IPS DF 6.9 (cell line): Measurements from ENCODE around the gene PEAR1.

ENCODE experiments used
- DNase-seq: peaks from one replicate; pipeline ENCODE4 v3.0.0-alpha.2; 2013; ENCODE audit warnings: low read depth, low spot score
- H3K27ac ChIP-seq: one replicate; pipeline ENCODE4 v1.5.1; 2013; ENCODE audit warnings: low read length, control low read depth
- H3K27me3 ChIP-seq: 2 replicates; pipeline ENCODE4 v1.6.1; 2013; ENCODE audit warnings: mild to moderate bottlenecking, low read length; ENCODE audit not compliant: control insufficient read depth, insufficient read depth
- H3K36me3 ChIP-seq: 2 replicates; pipeline ENCODE4 v1.6.1; 2013; ENCODE audit warnings: low read length; ENCODE audit not compliant: control insufficient read depth, insufficient read depth
- H3K4me1 ChIP-seq: 2 replicates; pipeline ENCODE4 v1.6.1; 2013; ENCODE audit warnings: low read length; ENCODE audit not compliant: control insufficient read depth, insufficient read depth
- H3K4me3 ChIP-seq: 2 replicates; pipeline ENCODE4 v1.5.1; 2013; ENCODE audit warnings: mild to moderate bottlenecking, low read length
- H3K9me3 ChIP-seq: 2 replicates; pipeline ENCODE4 v1.6.1; 2013; ENCODE audit warnings: low read length, inconsistent platforms; ENCODE audit not compliant: control insufficient read depth, insufficient read depth
- WGBS: extraction: QIAGEN DNeasy Blood & Tissue Kit; methylation state at CpG from one replicate; pipeline ENCODE4 v1.1.7; 2013; ENCODE audit warnings: mixed read lengths, missing lambda C conversion rate; ENCODE audit not compliant: insufficient read length, insufficient coverage; 5-methylcytosine and 5-hydroxymethylcytosine counted together

Gene PEAR1, protein sequence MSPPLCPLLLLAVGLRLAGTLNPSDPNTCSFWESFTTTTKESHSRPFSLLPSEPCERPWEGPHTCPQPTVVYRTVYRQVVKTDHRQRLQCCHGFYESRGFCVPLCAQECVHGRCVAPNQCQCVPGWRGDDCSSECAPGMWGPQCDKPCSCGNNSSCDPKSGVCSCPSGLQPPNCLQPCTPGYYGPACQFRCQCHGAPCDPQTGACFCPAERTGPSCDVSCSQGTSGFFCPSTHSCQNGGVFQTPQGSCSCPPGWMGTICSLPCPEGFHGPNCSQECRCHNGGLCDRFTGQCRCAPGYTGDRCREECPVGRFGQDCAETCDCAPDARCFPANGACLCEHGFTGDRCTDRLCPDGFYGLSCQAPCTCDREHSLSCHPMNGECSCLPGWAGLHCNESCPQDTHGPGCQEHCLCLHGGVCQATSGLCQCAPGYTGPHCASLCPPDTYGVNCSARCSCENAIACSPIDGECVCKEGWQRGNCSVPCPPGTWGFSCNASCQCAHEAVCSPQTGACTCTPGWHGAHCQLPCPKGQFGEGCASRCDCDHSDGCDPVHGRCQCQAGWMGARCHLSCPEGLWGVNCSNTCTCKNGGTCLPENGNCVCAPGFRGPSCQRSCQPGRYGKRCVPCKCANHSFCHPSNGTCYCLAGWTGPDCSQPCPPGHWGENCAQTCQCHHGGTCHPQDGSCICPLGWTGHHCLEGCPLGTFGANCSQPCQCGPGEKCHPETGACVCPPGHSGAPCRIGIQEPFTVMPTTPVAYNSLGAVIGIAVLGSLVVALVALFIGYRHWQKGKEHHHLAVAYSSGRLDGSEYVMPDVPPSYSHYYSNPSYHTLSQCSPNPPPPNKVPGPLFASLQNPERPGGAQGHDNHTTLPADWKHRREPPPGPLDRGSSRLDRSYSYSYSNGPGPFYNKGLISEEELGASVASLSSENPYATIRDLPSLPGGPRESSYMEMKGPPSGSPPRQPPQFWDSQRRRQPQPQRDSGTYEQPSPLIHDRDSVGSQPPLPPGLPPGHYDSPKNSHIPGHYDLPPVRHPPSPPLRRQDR

DNA sequence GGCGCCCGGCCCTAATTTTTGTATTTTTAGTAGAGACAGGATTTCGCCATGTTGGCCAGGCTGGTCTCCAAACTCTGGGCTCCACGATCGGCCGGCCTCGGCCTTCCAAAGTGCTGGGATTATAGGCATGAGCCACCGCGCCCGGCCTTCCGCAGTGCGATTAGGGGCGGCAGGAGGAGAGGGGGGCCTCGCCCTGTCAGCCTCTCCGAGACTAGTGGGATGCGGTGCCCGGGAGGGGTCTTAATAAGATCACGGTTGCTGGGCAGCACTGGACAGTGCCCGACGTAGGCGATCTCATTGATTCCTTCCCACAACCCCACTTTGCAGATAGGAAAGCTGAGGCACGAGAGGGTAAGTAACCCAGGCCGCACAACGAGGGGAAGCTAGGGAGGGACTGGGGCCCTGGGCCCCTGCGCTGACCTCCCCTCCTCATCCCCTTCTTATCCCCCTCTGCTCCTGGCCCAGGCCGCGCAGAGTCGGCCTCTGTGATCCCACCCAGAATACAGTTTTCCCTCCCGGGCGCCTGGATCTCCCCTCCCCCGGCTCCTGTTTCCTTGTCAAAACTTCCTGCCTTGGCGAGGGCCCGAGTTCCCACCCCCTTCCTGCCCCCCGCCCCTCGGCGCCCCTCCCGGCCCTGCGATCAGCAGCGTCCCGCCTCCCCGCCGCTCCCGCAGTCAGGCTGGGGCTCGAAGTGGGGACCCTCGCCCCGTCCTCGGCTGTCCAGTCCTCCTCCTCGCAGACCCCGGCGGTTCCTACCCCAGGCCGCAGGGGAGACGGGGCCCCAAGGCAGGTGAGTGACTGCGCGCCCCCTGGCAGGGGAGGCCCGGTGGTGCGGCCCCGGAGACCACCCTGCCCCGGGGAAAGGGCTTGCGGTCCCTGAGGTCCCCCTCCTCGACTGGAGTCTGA, at the start of gene PEAR1:
TSS of gene PEAR1 (plus strand) at position 671 of the 906 bp plus-strand sequence. CDS start 10,209 bp downstream, outside the sequence.
- Histone ChIP-seq H3K9me3 (no peaks in the 10 kb centered on the region), H3K27me3 (peaks cover 32% of the 10 kb centered on the region), H3K36me3 (no peaks in the 10 kb centered on the region), H3K4me3 (peak within 1 kb of the TSS; percentile 30; the same call in 1 of the 2 replicates), H3K27ac (no peak within 1 kb of the TSS), H3K4me1 (no peaks in the 10 kb centered on the region; the same call in 1 of the 2 replicates)
- no CpG with 5 or more reads among the region's 60 CpGs for WGBS
- DNase-seq = no peak

DNA sequence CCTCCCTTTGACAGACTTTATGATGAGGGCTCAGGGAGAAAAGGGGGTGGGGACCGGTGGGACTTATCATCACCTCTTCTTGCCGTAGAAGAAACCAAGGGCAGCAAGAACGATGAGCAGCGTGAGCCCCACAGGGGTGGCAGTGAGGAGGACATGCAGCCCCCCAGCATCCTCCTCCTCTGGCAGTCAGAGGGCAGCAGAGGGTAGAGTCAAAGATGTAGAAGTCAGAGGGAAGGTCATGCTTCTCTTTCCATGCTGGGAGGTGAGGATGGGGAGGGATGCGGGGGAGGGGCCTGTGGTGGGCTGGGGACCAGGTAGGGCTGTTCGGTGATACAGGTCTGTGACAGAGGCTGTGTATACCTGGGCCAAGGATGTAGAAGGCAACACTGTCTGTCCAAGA, 49.4 kb upstream of the PEAR1 start:
- no CpG with 5 or more reads among the region's 6 CpGs for WGBS
- Histone ChIP-seq H3K9me3 (no peaks in the 10 kb centered on the region), H3K4me1 (peaks cover 4% of the 10 kb centered on the region), H3K36me3 (no peaks in the 10 kb centered on the region), H3K27me3 (peaks cover 59% of the 10 kb centered on the region), H3K27ac (no peak overlapping the region), H3K4me3 (no peak overlapping the region)
- DNase-seq = no peak

DNA sequence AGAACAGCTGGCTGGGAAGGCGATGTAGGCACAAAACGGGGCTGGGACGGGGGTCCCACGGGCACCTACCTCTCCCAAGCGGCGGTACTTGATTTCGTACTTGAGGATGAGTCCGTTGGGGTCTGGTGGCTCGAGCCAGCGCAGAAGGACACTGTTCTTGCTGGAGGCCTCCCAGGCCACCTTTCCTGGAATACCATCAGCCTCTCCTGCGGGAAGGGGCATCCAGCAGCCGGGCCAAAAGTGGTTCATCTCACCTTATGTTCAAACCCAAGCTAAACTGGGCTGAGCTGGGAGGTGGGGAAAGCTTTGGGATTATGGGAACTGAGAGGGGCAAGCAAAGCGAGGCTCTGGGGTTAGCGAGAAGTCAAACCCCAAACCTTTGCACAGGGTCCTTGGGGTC, 48.9 kb upstream of the PEAR1 start:
- Histone ChIP-seq H3K27ac (no peak overlapping the region), H3K4me1 (peaks cover 4% of the 10 kb centered on the region), H3K27me3 (peaks cover 64% of the 10 kb centered on the region), H3K9me3 (no peaks in the 10 kb centered on the region), H3K4me3 (peak overlapping the region; percentile 17; the same call in 1 of the 2 replicates), H3K36me3 (no peaks in the 10 kb centered on the region)
- no peak for DNase-seq
- WGBS = no CpG with 5 or more reads among the region's 14 CpGs

DNA sequence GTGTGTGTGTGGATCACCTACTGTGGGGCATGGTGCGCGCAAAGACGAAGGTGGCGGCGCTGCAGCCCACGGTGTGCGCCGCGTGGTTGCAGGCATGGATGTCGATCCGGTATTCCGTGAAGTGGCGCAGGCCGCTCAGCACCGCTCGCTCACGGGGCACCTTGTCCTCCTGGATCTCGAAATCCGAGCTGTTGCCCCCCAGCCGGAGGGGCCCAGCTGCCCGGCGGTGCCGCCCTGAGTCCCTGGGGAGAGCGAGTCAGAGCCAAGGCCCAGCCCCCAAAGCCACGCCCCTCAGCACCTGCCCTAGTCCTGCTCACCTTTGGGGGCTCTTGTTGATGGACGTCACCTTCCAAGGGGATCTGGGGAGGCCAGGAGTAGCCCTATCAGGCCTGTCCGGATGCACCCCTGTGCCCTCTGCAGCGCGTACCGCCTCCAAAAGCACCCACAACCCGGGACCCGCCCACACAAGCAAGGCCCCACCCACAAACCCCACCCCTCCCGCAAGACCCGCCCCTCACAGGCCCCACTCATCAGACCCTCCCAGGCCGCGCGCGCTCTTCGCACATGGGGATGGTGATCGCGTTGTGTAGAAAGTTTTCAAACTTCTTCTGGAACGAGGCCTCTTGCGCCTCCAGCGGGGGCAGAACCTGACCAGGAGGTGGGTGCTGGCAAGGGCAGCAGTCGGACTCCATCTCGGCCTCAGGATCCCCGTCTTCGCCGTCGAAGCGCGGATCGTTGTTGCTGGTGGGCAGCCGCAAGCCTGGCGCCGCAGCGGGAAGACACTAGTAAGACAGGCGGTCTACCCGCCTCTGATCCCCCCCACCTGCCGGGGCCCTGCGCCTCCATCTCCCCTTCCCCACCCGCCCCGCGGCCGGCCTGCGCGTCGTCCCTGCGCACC, 48.2 kb upstream of the PEAR1 start:
- Histone ChIP-seq H3K27ac (no peak overlapping the region), H3K27me3 (peaks cover 68% of the 10 kb centered on the region), H3K4me1 (peaks cover 4% of the 10 kb centered on the region), H3K9me3 (no peaks in the 10 kb centered on the region), H3K36me3 (no peaks in the 10 kb centered on the region), H3K4me3 (peak overlapping the region; percentile 17; the same call in 1 of the 2 replicates)
- DNase-seq = no peak
- WGBS = no CpG with 5 or more reads among the region's 69 CpGs

DNA sequence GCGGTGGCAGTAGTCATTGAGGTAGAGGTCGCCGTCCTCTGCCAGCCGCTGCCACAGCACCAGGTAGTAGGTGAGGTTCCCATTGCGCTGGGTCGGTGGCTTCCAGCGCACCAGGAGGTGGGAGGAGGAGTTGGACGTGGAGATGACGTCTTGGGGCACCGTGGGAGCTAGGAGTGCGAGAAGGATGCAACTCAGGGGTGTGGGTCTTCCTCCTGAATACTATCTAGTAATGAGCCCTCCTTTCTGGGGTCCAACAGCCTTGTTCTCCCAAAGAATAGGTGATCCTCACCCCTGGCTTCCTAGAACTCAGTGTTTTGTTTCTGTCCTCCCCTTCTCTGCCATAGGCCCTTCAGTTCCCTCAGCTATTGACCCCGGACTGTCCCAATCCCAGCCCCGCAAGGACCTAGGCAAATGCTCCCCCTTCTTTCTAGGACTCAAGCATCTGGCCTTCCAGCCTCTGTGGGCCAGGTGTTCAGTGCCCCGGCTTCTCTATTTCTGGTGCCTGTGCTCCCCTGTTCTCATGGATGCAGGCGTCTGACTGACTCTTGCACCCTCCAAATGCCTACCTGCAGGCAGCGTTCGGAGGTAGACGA, 47.5 kb upstream of the PEAR1 start:
- H3K36me3 ChIP-seq = no peaks in the 10 kb centered on the region
- H3K4me1 ChIP-seq = peaks cover 4% of the 10 kb centered on the region
- DNase-seq = no peak
- H3K9me3 ChIP-seq = no peaks in the 10 kb centered on the region
- H3K27me3 ChIP-seq = peaks cover 68% of the 10 kb centered on the region
- no peak overlapping the region for H3K27ac ChIP-seq
- no CpG with 5 or more reads among the region's 18 CpGs for WGBS
- H3K4me3 ChIP-seq = no peak overlapping the region; the same call in 1 of the 2 replicates

DNA sequence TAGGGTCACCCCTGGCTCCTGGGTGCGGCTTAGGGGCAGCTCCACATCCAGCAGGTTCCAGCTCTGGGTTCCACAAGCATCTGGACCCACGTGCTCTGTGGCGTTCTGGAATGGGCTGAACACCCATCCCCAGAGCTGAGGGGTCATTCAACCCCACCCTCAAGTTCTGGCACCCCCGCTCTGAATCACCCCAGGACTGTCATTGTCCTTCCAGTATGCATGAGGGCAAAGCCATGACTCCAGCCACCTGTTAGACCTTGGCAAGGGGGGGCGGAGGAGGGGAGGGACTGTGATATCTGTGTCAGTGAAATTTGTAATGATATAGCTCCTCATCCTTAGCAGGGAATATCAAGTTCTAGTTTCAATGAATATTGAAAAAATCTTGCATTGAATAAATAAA, 46.9 kb upstream of the PEAR1 start:
- no peak overlapping the region for H3K27ac ChIP-seq
- H3K4me1 ChIP-seq = peaks cover 4% of the 10 kb centered on the region
- H3K27me3 ChIP-seq = peaks cover 69% of the 10 kb centered on the region
- WGBS = no CpG with 5 or more reads among the region's 5 CpGs
- no peak for DNase-seq
- no peaks in the 10 kb centered on the region for H3K9me3 ChIP-seq
- H3K36me3 ChIP-seq = no peaks in the 10 kb centered on the region
- H3K4me3 ChIP-seq = no peak overlapping the region

DNA sequence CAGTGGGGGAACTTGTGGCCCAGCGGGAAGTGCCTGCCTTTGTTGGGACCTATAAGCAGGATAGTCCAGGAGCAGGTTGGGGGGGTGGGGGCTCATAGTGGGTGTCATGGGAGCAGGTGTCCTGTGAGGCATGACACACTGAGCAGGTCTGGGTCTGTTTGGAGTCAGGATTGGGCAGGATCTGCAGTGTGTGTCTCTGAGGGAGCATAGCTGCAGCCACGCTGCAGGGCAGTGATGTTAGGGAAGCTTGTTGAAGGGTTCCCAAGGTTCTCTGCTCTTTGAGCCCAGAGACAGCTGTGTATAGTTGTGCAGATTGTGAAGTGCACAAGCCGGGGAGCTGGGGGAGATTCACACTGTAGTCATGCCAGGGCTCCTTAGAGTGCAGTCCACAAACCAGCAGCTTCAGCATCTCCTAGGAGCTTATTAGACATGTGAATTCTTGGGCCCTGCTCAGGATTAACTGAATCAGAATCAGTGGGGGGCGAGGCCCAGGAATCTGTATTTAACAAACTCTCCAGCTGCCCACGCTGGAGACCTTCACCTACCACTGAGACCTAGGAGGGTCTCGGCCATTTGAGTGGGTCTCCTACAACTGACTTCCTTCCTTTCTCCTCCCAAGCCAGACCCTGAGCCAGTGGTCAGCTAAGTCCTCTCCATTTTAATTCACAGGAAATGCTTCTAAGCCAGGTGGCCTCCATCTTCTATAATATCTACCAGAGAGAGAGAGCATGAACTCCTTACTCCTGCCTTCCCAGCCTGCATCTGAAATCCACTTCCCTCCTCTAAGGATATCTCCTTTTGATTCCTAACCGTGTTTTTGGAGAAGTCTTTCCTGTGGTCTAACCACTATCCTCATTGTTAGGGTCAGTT, 45.7 kb upstream of the PEAR1 start:
- H3K4me1 ChIP-seq = peaks cover 4% of the 10 kb centered on the region
- H3K36me3 ChIP-seq = no peaks in the 10 kb centered on the region
- peaks cover 71% of the 10 kb centered on the region for H3K27me3 ChIP-seq
- H3K4me3 ChIP-seq = no peak overlapping the region
- DNase-seq = no peak
- H3K9me3 ChIP-seq = no peaks in the 10 kb centered on the region
- H3K27ac ChIP-seq = no peak overlapping the region
- WGBS = no CpG with 5 or more reads among the region's 7 CpGs

DNA sequence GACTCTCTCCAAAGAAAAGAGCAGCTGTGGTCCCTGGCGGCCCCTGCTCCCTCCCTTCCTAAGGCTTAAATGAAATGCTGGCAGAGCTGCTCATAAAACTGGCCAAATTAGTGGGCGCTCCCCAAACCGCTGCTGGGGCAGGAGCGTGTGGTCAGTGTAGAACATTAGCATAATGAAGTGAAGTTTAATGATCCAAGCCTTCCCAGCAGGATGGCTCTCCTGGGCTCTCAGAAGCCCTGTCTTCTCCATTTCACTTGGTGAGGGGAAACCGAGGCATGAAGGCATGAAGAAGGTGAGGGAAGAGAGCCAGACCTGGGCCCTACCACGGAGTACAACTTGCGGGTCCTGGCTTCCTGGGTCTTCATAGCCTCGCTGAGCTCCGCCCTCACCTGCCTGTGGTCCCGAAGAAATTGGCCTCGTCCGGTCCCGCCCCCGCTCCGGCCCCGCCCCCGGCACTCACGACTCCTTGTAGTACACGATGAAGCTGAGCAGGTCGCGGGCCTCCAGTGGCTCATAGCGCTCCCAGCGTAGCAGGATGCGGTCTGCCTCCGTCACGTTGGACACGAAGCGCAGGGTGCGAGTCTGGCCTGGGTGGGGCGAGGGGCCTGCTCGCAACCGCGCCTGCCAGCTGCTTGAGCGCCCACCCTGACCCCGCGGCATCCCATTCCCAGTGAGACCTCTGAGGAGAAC, 44.9 kb upstream of the PEAR1 start:
- Histone ChIP-seq H3K4me3 (peak overlapping the region; percentile 20; the same call in 1 of the 2 replicates), H3K27me3 (peaks cover 63% of the 10 kb centered on the region), H3K9me3 (no peaks in the 10 kb centered on the region), H3K36me3 (no peaks in the 10 kb centered on the region), H3K27ac (no peak overlapping the region), H3K4me1 (peaks cover 4% of the 10 kb centered on the region)
- DNase-seq = no peak
- no CpG with 5 or more reads among the region's 36 CpGs for WGBS
